Endometrial microvascular endothelial cells (primary cell): ENCODE results near the gene RAB13. TPM values are rescaled to one million over a fixed set of nuclear protein-coding genes. Genes with fewer than 3 reads are reported as not detected.
"Not testable (repeated sequence)": the region's sequence is repeated elsewhere in the genome, so short reads cannot be mapped to it uniquely, and the experiment has no call there.

Experiments used
- in situ Hi-C: cut with HindIII; loops from 2 replicates; pipeline ENCODE4 v1.10.0; 2017; ENCODE audit warnings: low sequenced_read_pairs, low pct_unique_long_range_greater_than_20kb; ENCODE audit errors: inconsistent ontology term
- total RNA-seq: library from RNA; depleted of rRNA; stranded (reverse); fragments of >200 nt; gene quantifications from one replicate; pipeline ENCODE4 v1.2.3, GENCODE V29; 2015; ENCODE audit errors: inconsistent ontology term

The RAB13 gene
- total RNA-seq, 1 donor from 2014 or later = 39.7 TPM

- in situ Hi-C loops = not testable (repeated sequence)
Measured at GRCh38 chr1:153981735-153982134, 4.4 kb downstream of the RAB13 start.

- in situ Hi-C loops = not testable (repeated sequence)
Measured at GRCh38 chr1:153979091-153979490, 7.0 kb downstream of the RAB13 start.

GRCh38 chr1:153978274-153978909 is 7.7 kb downstream of the RAB13 start:
- in situ Hi-C loops = no loop called here

- in situ Hi-C loops = no loop called here
Measured at GRCh38 chr1:153977250-153978240, 8.6 kb downstream of the RAB13 start, which contains the start of gene JTB. Gene JTB (minus strand): TSS chr1:153977674. CDS start chr1:153977252, 422 bp downstream.

- in situ Hi-C loops = no loop called here
Measured at GRCh38 chr1:153976819-153977249, 9.3 kb downstream of the RAB13 start.

DNA sequence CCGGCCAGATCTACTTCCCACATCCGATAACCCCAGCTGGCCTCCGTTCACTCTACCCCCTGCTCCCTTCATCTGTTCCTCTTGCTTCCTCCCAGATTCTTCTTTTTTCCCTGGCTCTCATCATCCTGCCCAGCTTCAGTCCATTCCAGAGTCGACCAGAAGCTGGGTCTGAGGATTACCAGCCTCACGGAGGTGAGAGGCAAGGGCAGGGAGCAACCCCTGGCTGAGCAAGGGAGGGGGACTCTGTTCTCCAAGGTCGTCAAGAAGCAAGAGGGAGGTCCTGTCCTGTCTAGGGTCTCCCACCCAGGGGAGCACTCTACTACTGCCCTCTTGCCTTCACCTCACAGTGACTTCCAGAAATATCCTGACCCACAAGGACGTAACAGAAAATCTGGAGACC is 12.6 kb downstream of the RAB13 start:
- in situ Hi-C loops = no loop called here

- in situ Hi-C loops = no loop called here
Measured at GRCh38 chr1:153973071-153973470, 13.1 kb downstream of the RAB13 start.

DNA sequence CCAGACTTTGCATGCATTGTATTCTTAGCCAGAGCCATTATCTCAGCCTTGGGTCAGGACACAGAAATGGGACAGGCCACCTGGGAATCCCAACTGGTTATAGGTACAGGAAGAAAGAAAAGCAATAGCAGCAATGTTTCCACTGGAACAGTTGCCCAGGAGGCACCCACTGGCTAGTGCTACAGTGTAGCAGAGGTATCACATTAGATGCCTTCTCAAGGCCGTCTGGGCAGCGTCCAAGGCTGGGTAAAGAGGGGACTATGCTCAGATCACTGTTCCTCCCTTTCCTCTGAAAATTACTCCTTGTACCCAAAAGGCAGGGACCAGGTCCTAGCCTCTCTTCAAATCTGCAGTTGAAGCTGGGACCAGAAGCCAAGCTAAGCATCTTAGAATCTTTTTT is 15.8 kb downstream of the RAB13 start:
- in situ Hi-C loops = no loop called here

- in situ Hi-C loops = loop anchor here (10.0 kb wide), 1 partner anchor 154 kb away; no protein-coding TSS in a partner anchor
Measured at GRCh38 chr1:153968972-153969371, 17.2 kb downstream of the RAB13 start.

- in situ Hi-C loops = loop anchor here (10.0 kb wide), 1 partner anchor 154 kb away; no protein-coding TSS in a partner anchor
Measured at GRCh38 chr1:153968408-153968807, 17.7 kb downstream of the RAB13 start.

DNA sequence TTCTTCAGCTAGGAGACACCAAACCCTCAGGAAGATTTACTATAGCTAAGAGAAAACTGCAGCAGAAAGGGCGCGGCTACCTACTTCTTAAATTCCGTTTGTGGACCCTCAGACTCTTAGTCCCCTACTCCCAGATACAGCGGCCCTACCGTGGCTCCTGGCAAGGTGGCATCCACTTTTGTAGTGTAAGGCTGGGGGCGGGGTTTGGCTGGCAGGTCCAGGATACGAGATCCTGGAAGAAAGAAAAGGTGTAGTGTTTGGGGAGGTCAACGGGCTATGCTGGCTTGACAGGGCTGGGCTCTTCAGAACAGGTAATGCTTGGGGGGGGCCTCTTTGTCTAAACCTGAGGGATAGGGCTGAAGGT is 18.2 kb downstream of the RAB13 start:
- in situ Hi-C loops = loop anchor here (10.0 kb wide), 1 partner anchor 153 kb away; no protein-coding TSS in a partner anchor

DNA sequence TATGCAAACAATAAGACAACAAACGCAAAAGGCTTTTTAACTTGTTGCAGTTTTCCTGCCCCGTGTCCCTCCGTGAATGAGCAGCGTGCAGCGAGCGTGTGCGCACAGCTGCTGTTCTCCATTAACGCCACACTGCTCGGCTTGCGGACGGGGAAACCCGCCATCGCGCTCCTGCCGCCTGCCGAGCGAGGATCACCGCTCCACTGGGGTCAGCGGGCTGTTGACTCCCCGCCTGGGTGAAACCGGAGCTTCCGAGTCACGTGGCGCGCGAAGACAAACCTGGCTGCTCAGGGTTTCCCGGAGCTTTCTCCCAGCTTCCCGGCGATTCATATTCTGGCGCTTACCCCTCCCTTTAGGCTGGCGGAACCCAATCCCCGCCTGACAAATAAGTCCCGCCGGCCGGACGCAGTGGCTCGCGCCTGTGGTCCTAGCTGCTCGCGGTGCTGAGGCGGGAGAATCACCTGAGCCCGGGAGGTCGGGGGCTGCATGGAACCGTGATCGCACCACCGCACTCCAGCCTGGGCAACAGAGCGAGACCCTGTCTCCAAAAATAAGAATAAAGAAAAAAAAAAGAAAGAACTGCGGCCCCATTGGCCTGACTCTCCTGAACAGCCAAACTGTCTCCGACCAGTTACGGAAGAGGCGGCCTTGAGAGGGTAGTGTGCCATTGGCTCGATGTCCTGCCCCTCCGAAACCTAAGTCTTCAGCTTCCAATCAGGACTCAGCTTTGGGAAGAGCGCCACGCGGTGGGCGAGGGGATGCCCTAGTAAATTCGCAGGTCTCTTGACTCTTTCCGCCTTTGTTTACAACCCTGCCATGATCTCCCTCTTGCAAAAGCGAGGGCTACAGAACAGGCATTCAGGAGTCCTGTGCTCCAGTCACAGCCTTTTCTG is 18.8 kb downstream of the RAB13 start, which contains the start of gene CREB3L4:
CREB3L4 (plus strand) TSS at position 796 of the 893 bp plus-strand sequence. CDS start 624 bp downstream, outside the sequence.
- in situ Hi-C loops = loop anchor here (10.0 kb wide), 1 partner anchor 153 kb away; no protein-coding TSS in a partner anchor

GRCh38 chr1:153963850-153964331 is 22.2 kb downstream of the RAB13 start:
- in situ Hi-C loops = loop anchor here (10.0 kb wide), 1 partner anchor 149 kb away; no protein-coding TSS in a partner anchor

DNA sequence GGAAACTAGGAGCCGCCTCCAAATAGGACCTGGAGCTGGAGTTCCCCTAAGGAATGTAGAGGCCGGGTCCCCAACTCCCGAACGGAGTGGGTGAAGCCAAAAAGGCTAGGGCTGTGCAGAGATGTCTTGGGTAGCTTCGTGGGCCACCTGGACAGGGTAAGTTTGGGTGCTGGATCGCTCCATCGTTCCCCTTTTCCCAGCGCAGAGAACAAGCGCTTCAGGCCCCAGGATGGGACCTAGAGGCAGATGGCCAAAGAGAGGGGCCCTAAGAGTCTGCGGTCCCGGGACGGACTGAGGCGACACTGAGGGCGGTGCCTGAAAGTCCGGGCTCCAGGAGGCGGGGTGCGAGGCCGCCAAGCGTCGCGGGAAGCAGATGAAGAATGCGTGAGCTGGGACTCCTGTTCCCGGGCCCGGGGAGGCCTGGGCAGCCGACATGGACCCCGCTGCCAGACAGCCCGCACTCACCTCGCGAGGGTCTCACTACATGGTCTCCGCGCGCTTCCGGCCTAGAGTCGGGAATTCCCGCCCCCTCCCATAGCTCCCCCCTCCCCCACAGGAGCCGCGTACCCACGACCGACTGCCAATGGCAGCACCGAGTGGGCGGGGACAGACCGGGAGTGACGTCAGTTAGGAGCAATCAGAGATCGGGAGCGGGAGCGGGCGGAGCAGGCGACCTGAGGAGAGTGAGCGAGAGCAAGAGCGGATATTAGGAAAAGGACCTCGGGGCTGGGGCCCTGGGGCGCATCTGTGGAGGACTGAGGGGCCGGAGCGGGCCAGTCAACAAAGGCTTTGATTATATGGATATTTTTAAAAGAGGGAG is 22.9 kb downstream of the RAB13 start, which contains the start of gene SLC39A1:
SLC39A1 (minus strand) TSS at position 508 of the 820 bp plus-strand sequence. CDS start 822 bp downstream, outside the sequence.
- in situ Hi-C loops = loop anchor here (10.0 kb wide), 1 partner anchor 148 kb away; no protein-coding TSS in a partner anchor

DNA sequence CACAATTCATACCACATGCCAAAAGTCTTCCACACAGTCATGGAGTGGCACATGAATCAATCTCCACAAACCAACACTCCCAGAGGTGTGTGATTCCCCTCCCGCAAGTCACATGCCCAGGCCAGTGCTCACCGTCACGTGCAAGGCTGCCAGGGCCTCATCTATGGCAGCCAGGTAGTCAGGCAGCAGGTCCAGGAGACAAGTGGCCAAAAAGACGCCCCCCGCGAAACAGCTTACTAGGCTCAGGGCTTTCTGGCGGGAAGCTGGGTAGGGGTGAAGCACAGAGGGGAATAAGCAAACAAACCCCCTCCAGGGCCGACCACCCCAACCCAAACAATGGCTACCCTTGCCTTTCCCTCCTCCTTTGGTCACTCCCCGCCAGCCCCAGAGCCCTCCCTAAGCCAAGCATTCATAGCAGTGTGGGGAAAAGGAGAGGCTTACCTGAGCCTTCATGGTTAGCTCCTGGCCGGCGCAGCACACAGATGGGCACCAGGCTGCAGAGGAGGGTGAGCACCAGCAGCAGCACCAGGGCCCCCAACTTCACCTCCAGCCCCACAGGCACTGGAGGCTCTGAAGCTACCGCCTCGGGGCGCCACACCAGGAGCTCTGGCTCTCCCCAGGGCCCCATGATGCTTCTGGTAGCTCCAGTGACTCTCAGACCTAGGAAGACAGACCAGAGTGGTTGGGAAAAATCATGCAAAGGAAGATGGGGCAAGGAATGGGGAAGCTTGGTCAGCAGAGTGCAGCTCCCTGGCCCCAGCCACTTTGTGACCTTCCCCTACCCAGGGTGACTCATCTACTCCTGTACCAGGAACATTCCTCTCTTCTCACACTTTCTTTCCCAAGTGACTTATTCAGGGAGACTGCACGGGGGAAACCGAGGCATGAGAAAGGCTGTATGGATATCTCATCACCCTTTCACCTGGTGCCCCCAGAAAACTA is 23.8 kb downstream of the RAB13 start:
- in situ Hi-C loops = loop anchor here (10.0 kb wide), 1 partner anchor 148 kb away; no protein-coding TSS in a partner anchor

DNA sequence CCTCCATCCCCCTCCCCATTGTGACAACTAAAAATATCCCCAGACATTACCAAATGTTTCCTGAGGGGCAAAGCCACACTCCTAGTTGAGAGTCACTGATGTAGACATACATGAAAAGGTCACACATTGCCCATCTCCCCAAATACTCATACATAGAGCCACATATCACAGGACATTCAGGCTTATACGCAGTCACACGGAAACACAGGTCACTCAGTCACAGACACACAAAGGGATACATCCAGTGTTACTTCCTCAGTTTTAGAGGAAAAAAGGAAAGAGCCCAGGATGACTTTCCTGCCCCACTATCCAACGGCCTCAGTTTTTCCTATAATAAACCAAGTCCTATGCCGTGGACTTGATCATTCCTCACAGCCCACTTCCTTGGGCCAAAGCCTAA is 24.7 kb downstream of the RAB13 start:
- in situ Hi-C loops = loop anchor here (10.0 kb wide), 1 partner anchor 147 kb away; no protein-coding TSS in a partner anchor
